OCI-LY1 (cell line): ENCODE results near the gene CASS4.

Experiments
- H2AFZ ChIP-seq: fragments of 200-600 bp; sonication (generic), shearing (Covaris generic); 2 replicates; pipeline ENCODE4 v1.6.0; 2014; ENCODE audit warnings: antibody characterized with exemption, mild to moderate bottlenecking, low read length
- H3F3A ChIP-seq: fragments of 200-600 bp; sonication (generic), shearing (Covaris generic); 2 replicates; pipeline ENCODE4 v1.6.0; 2014; ENCODE audit warnings: mild to moderate bottlenecking, antibody characterized with exemption, low read length, moderate library complexity; ENCODE audit not compliant: insufficient read depth
- H3K27ac ChIP-seq: fragments of 200-600 bp; sonication (generic); 2 replicates; pipeline ENCODE4 v1.5.1; 2014; ENCODE audit warnings: low read length, mixed run types, mild to moderate bottlenecking, low read depth; ENCODE audit not compliant: poor library complexity, severe bottlenecking
- H3K27me3 ChIP-seq: fragments of 200-600 bp; sonication (generic); 2 replicates; pipeline ENCODE4 v1.6.0; 2014; ENCODE audit warnings: antibody characterized with exemption, mild to moderate bottlenecking, low read length, moderate library complexity; ENCODE audit not compliant: insufficient read depth
- H3K36me3 ChIP-seq: fragments of 200-600 bp; sonication (generic); 2 replicates; pipeline ENCODE4 v1.6.1; 2014; ENCODE audit warnings: mild to moderate bottlenecking, antibody characterized with exemption, low read length, moderate library complexity, mixed read lengths; ENCODE audit not compliant: insufficient read depth
- H3K4me1 ChIP-seq: fragments of 200-600 bp; sonication (generic); 2 replicates; pipeline ENCODE4 v1.5.1; 2014; ENCODE audit warnings: mild to moderate bottlenecking, low read length, moderate library complexity; ENCODE audit not compliant: insufficient read depth, severe bottlenecking
- H3K4me2 ChIP-seq: fragments of 200-600 bp; sonication (generic), shearing (Covaris generic); 2 replicates; pipeline ENCODE4 v1.6.1; 2014; ENCODE audit warnings: low read length
- H3K4me3 ChIP-seq: fragments of 200-600 bp; sonication (generic); 2 replicates; pipeline ENCODE4 v1.5.1; 2014; ENCODE audit warnings: low read length, low read depth, mild to moderate bottlenecking, mixed read lengths; ENCODE audit not compliant: poor library complexity, severe bottlenecking
- H3K79me2 ChIP-seq: fragments of 200-600 bp; shearing (Covaris generic); 2 replicates; pipeline ENCODE4 v1.6.1; 2016; ENCODE audit warnings: mixed run types, low read length, mixed read lengths; ENCODE audit not compliant: insufficient read depth
- H3K9ac ChIP-seq: fragments of 200-600 bp; sonication (generic), shearing (Covaris generic); 2 replicates; pipeline ENCODE4 v1.6.1; 2014; ENCODE audit warnings: mild to moderate bottlenecking, low read length, mixed read lengths
- H3K9me2 ChIP-seq: fragments of 200-600 bp; sonication (generic), shearing (Covaris generic); 2 replicates; pipeline ENCODE4 v1.6.1; 2014; ENCODE audit warnings: low read depth, mild to moderate bottlenecking, low read length, mixed read lengths
- H3K9me3 ChIP-seq: fragments of 200-600 bp; shearing (Covaris generic); 2 replicates; pipeline ENCODE4 v1.6.1; 2014; ENCODE audit warnings: low read length, mixed read lengths
- H4K20me1 ChIP-seq: fragments of 200-600 bp; sonication (generic), shearing (Covaris generic); 2 replicates; pipeline ENCODE4 v1.6.0; 2016; ENCODE audit warnings: mild to moderate bottlenecking, low read length; ENCODE audit not compliant: insufficient read depth
- CTCF ChIP-seq: fragments of 200-600 bp; sonication (generic), shearing (Covaris generic); IDR thresholded peaks from 2 replicates; pipeline ENCODE4 v1.5.1; 2017; ENCODE audit warnings: mild to moderate bottlenecking, antibody characterized with exemption, low read length, moderate library complexity, mixed read lengths
- EZH2 ChIP-seq: fragments of 200-600 bp; sonication (generic), shearing (Covaris generic); IDR thresholded peaks from 2 replicates; pipeline ENCODE4 v1.8.0; 2017; ENCODE audit warnings: borderline replicate concordance, mixed run types, mild to moderate bottlenecking, antibody characterized with exemption, low read length, moderate library complexity, mixed read lengths

CASS4 gene

GRCh38 chr20:56417911-56418310, 5.9 kb downstream of the CASS4 start:
- H3F3A ChIP-seq: no peaks in the 10 kb centered on the region
- no peak overlapping the region for H3K9ac ChIP-seq
- H3K4me1 ChIP-seq: no peaks in the 10 kb centered on the region
- no peak overlapping the region for H2AFZ ChIP-seq
- no peaks in the 10 kb centered on the region for H3K9me2 ChIP-seq
- H3K4me3 ChIP-seq: no peak overlapping the region
- no peak for TF ChIP-seq CTCF
- TF ChIP-seq EZH2: no peak
- H3K4me2 ChIP-seq: no peak overlapping the region
- no peaks in the 10 kb centered on the region for H4K20me1 ChIP-seq
- no peaks in the 10 kb centered on the region for H3K79me2 ChIP-seq
- H3K9me3 ChIP-seq: no peaks in the 10 kb centered on the region
- H3K36me3 ChIP-seq: no peaks in the 10 kb centered on the region
- no peaks in the 10 kb centered on the region for H3K27me3 ChIP-seq
- H3K27ac ChIP-seq: no peak overlapping the region

- no peaks in the 10 kb centered on the region for H3K36me3 ChIP-seq
- H3K9me2 ChIP-seq: no peaks in the 10 kb centered on the region
- no peak overlapping the region for H3K4me2 ChIP-seq
- no peaks in the 10 kb centered on the region for H3F3A ChIP-seq
- H3K4me3 ChIP-seq: no peak overlapping the region
- no peaks in the 10 kb centered on the region for H3K4me1 ChIP-seq
- no peaks in the 10 kb centered on the region for H3K27me3 ChIP-seq
- H3K27ac ChIP-seq: no peak overlapping the region
- no peak overlapping the region for H3K9ac ChIP-seq
- TF ChIP-seq CTCF (no peak), EZH2 (no peak)
- no peaks in the 10 kb centered on the region for H4K20me1 ChIP-seq
- H3K9me3 ChIP-seq: no peaks in the 10 kb centered on the region
- no peaks in the 10 kb centered on the region for H3K79me2 ChIP-seq
- no peak overlapping the region for H2AFZ ChIP-seq
Observed at GRCh38 chr20:56418385-56418861, 6.4 kb downstream of the CASS4 start.

GRCh38 chr20:56420028-56420427, 8.0 kb downstream of the CASS4 start:
- Histone ChIP-seq H3K27me3 (no peaks in the 10 kb centered on the region), H3K79me2 (no peaks in the 10 kb centered on the region), H3K9me2 (no peaks in the 10 kb centered on the region), H4K20me1 (no peaks in the 10 kb centered on the region), H3K4me2 (no peak overlapping the region), H2AFZ (no peak overlapping the region), H3K36me3 (no peaks in the 10 kb centered on the region), H3F3A (no peaks in the 10 kb centered on the region), H3K27ac (no peak overlapping the region), H3K4me1 (no peaks in the 10 kb centered on the region), H3K4me3 (no peak overlapping the region), H3K9ac (no peak overlapping the region), H3K9me3 (no peaks in the 10 kb centered on the region)
- TF ChIP-seq EZH2 (no peak), CTCF (no peak)
